HepG2 (cell line): Measurements from ENCODE around the gene HOXD4.

Source experiments
- DNMT3B ChIP-seq: conservative IDR thresholded peaks from 2 replicates; pipeline ENCODE4 v1.6.1; 2016; ENCODE audit warnings: missing biosample characterization, control low read depth
- FOXP1 ChIP-seq, 2 experiments: fragments of 450-650 bp in 1 of 2; IDR thresholded peaks; 2 replicates each; pipeline ENCODE4 v1.6.1; 2017 to 2018; ENCODE audit warnings: antibody characterized with exemption in 1 of 2
- KLF16 ChIP-seq, 2 experiments: sonication (generic) in 1 of 2; formaldehyde crosslinking in 1 of 2; IDR thresholded peaks; 2 replicates each; pipeline versions ENCODE4 v1.6.1 to v1.8.0; 2016 to 2023; ENCODE audit warnings: missing genetic modification reagents in 2 of 2, missing compliant biosample characterization in 1 of 2
- MEF2D ChIP-seq: sonication (generic); formaldehyde crosslinking; IDR thresholded peaks from 2 replicates; pipeline ENCODE4 v1.5.1; 2020; ENCODE audit warnings: mild to moderate bottlenecking, missing genetic modification reagents
- PHF5A ChIP-seq: IDR thresholded peaks from one replicate; pipeline ENCODE4 v1.6.1; 2018; ENCODE audit warnings: low read depth, missing genetic modification reagents; ENCODE audit not compliant: unreplicated experiment
- TF ChIP-seq, protein P1 (sequence below): IDR thresholded peaks from 2 replicates; pipeline ENCODE4 v1.6.1; 2016; ENCODE audit warnings: low read depth, missing genetic modification reagents, missing compliant biosample characterization

DNA sequence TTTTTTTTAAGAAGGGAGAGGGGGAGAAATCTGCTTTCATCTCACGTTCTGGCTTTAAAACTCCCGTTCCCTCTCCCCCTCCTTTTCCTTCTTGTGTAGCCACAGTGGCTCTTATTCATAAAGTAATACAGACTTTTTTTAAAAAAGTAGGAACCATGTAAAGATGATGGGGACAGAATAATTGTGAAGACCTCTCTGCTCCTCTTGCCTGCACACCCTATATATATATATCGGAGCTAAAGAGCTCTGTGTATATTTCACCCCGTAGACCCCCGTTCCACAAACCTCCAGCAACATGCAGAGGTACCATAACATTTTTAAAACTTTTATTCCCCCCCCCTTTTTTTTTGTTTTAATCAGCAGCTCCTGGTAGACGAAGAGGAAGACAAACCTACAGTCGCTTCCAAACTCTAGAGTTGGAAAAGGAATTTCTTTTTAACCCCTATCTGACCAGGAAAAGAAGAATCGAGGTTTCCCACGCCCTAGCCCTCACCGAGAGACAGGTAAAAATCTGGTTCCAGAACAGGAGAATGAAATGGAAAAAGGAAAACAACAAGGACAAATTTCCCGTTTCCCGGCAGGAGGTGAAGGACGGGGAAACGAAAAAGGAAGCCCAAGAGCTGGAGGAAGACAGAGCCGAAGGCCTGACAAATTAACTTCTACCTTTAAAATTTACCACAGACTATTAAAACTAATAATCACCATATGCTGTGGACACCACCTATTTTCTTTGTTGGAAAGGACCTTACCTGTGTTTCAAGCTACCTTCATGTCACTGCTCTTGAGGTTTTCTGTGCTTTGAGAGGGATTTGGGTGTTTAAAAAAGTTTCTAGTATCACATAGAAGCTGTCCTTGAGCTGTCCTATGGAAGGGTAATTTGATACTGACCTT lies 20.1 kb upstream of the HOXD4 start:
- TF ChIP-seq DNMT3B (CRISPR knock-in tag) (no peak), KLF16 (CRISPR knock-in tag; IDR thresholded peaks at IDR 0.05) (no peak), MEF2D (CRISPR knock-in tag) (no peak), PHF5A (CRISPR knock-in tag) (no peak), FOXP1 (IDR thresholded peaks at IDR 0.05) (no peak), FOXP1 (CRISPR knock-in tag; IDR thresholded peaks at IDR 0.05) (no peak)
- TF ChIP-seq, protein P1, sequence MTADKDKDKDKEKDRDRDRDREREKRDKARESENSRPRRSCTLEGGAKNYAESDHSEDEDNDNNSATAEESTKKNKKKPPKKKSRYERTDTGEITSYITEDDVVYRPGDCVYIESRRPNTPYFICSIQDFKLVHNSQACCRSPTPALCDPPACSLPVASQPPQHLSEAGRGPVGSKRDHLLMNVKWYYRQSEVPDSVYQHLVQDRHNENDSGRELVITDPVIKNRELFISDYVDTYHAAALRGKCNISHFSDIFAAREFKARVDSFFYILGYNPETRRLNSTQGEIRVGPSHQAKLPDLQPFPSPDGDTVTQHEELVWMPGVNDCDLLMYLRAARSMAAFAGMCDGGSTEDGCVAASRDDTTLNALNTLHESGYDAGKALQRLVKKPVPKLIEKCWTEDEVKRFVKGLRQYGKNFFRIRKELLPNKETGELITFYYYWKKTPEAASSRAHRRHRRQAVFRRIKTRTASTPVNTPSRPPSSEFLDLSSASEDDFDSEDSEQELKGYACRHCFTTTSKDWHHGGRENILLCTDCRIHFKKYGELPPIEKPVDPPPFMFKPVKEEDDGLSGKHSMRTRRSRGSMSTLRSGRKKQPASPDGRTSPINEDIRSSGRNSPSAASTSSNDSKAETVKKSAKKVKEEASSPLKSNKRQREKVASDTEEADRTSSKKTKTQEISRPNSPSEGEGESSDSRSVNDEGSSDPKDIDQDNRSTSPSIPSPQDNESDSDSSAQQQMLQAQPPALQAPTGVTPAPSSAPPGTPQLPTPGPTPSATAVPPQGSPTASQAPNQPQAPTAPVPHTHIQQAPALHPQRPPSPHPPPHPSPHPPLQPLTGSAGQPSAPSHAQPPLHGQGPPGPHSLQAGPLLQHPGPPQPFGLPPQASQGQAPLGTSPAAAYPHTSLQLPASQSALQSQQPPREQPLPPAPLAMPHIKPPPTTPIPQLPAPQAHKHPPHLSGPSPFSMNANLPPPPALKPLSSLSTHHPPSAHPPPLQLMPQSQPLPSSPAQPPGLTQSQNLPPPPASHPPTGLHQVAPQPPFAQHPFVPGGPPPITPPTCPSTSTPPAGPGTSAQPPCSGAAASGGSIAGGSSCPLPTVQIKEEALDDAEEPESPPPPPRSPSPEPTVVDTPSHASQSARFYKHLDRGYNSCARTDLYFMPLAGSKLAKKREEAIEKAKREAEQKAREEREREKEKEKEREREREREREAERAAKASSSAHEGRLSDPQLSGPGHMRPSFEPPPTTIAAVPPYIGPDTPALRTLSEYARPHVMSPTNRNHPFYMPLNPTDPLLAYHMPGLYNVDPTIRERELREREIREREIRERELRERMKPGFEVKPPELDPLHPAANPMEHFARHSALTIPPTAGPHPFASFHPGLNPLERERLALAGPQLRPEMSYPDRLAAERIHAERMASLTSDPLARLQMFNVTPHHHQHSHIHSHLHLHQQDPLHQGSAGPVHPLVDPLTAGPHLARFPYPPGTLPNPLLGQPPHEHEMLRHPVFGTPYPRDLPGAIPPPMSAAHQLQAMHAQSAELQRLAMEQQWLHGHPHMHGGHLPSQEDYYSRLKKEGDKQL (CRISPR knock-in tag): no peak
